GM19099 (cell line): ENCODE measurements around the gene DAPK1.

Source experiments
- POLR2A ChIP-seq: IDR thresholded peaks from 3 replicates; pipeline ENCODE4 v1.6.1; 2011; ENCODE audit warnings: low read depth; ENCODE audit not compliant: insufficient read length; ENCODE audit errors: extremely low read depth

The DAPK1 gene

DNA sequence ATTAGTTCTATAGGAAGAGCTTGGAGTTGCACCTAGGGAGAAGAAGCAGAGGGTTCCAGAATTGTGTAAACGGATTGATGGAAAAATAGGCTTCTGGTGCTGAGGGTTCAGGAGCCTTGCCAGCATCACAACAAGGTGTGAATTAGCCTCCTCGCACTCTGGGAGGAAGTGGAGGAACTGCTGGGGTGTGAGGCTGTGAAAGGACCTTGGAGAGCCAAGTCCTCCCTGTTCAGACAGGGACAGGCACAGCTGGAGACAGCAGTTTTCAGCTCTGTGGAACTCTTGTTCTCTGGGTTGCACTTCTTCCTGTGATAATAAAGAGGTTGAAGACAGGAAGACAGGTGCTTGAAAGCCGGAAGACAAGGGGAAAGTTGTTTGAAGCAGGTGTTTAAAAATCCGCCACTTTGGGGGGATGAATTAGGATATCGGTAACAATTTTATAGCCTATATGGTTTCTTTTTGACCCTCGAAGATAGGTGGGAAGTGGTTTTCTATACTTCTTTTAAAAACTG is 22.6 kb downstream of the DAPK1 start:
- TF ChIP-seq POLR2A, result no peak

DNA sequence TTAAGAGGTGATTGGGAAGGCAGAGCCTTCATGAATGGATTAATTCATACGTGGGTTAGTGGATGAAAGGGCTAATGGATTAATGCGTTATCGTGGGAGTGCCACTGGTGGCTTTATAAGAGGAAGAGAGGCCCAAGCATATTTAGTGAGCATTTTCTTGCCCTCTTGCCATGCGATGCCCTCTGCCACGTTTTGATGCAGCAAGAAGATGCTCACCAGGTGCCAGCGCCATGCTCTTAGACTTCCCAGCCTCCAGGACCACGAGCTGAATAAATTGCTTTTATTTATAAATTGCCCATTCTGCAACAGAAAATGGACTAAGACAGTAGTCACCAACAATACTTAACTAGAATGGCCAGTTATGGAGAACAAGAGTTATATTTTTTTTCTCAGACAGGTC is 24.2 kb downstream of the DAPK1 start:
- TF ChIP-seq POLR2A, result no peak

DNA sequence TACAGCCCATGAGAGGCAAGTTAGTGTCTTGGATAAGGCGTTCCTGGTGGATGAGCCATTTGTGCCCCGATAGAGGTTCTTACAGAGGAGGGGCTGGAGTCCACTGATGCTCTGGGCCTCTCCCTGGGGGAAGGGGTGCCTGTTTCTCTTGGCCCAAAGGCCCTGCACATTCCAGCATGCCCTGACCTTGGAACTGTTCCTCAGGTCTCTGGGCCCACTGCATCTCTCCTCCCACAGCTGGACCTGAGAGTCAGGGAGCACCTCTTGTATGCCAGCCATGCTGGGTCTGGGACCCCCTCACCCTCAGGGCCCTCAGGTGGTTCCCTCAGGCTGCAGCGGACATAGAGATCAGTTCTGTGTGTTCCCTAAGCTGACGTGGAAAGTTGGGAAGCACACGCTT is 26.4 kb downstream of the DAPK1 start:
- no peak for TF ChIP-seq POLR2A

DNA sequence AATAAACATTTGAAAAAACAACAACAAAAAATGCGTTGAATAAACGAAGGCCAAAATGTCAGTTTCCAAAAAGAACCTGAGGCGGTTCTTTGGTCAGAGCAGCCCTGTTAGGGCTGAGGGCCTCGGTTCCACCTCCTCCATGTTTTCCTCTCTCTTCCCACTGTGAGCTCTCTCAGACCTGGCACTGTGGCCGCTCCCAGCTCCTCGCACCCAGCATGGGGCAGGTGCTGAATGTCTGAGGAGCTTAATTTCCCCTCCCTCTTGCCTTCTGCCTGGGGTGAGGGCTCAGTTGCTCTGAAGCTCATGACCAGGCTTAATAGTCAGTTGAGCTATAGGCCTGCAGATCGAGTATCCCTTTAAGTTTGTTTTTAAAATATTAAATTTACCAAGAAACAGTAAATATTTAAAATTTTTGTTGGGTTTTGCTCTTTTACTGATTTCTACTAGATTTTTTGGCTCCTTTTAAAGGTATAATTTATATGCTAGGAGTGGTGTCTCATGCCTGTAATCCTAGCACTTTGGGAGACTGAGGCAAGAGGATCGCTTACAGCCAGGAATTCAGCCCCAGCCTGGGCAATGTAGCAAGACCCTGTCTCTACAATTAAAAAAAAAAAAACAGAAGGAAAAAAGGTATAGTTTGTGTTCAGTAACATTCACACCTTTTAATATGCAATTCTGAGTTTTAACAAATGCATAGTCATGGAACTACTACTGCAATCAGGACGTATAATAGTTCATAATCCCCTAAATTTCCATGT is 28.1 kb downstream of the DAPK1 start:
- TF ChIP-seq POLR2A, result no peak

DNA sequence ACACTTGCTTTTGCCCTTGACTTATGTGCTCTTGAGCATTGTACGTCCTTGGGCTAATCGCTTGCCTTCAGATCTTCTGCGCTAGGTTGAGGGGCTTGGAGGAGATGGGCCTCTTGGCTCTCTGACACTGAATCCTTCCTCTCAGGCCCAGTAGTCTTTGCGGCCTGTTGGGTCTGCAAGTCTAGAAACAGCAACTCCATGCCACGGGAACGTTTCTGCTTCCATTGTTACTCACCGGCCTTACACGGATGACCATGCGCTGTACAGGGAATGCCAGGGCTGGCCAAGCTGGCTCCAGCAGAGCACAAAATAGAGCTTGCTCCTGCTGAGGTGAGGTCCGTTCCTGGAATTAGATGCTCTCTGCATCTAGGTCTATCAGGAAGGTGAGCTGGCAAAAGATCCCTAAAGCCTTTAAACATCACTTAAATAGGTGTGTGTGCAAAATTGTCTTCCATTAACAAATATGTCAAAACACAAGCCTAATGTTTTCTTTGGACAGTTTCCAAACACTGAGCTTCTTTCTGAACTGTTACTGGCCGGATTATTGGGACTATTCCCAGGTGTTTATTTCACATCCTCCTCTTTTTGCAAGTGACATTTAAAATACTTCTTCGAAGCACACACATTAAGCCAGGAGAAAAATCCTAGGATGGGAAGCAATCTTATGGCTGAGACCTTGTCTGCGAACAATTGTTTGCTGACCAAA is 29.7 kb downstream of the DAPK1 start:
- TF ChIP-seq POLR2A, result no peak

DNA sequence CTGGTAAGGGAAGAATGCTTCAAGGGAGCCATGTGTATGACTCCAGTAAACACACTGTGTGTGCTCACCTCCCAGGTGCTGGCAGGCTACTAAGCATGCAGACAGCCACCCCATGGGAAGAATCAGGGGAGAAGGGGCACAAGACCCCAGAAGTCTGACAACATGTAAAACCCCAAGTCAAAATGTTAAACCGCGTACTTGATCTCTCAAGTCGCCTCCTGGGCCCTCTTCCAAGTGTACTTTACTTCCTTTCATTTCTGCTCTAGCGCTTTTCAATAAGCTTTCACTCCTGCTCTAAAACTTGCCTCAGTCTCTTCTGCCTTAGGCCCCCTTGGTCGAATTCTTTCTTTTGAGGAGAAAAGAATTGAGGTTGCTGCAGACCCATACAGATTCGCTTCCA is 31.3 kb downstream of the DAPK1 start:
- TF ChIP-seq POLR2A, result no peak

DNA sequence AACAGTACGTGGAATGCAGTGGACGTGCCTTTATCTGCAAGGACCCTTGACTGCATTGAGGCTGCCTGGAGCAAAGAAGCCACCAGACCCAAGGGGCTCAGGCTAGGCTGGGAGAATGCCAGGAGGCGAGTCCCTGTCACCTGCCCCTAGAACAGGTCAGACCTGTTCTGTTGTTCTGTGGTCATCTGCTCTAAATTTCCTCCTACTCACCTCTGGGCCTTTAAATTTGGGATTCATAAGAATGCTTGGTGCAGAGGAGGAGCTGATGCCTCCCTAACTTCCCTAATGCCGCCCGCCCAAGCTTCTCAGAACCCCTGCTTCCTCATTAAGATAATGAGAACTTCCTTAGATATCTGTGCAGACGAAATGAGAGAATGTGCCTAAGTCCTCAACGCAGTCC is 32.0 kb downstream of the DAPK1 start:
- no peak for TF ChIP-seq POLR2A

DNA sequence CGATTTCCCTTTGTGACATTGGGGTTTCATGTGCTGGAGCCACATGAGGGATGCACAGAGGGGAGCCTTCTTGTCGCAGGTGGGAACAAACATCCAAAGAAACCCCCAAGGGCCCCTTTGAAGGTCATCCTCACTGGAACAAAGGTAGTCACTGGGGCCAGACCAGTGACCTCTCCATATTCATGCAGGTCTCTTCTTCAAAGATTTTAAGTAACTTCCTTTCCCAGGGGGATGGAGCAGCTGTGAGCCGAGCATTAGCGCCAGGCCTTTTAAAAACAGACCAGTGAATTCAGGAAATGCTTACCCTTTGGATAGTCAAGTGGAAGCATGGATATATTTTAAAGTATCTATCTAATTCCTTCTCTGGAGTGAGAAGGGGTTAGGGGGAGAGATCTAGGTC is 33.0 kb downstream of the DAPK1 start:
- no peak for TF ChIP-seq POLR2A

DNA sequence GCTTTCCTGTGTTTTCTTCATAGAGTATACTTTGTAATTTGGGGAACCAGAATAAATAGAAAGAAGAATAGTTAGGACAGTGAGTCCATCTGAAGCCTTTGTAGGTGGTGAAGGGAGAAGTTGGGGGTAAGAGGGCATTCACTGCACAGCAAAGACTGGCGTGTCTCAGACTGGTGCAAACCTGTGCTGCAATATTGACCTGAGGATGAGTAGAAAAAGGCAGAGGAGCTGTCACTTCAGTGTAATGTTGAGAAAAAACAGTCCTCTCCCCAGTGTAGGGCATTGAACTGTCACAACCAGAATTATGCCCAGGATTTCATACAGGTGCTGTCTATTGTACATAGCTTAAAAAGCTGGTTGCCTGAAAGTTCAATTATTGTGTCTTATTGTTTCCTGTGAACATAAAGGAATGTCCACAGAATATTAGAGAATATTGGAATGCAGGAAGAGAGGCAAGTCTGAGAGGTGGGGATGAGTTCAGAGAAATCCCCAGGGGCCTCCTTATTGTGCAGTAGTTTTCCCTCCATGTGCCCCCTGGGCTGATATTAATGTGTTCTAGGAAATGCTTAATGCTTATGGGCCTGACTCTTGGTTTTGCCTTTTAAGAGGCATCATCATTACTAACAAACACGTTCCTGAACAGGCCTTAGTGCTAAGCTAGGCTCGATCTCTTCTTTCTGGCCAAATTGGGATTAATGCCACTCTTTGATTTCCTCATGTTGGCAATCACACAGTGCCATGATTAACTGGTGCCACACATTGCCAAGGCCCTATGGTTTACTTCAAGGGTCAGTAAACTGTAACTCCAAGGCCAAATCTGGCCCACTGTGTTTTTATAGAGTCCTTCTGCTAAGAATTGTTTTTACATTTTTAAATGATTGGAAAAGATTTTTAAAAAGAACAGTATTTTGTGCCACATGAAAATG is 34.0 kb downstream of the DAPK1 start:
- no peak for TF ChIP-seq POLR2A

DNA sequence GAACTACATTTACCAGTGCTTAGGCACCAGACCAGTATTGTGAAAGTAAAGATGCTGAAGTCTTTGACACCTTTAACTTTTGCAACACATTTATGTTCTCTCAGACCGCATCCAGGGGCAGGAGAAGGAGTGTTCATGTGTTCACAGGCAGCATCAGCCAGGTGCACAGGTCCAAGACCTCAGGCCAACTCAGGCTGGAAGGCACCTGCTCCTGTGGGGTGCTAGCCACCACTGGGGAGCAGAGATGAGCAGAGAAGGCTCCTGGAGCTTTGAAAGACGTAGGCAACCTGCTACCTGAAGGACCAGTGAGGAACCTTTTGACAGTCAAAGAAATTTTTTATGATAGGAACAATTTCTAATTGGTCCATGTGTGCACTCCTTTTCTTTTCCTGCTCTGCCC is 35.6 kb downstream of the DAPK1 start:
- TF ChIP-seq POLR2A, result no peak

DNA sequence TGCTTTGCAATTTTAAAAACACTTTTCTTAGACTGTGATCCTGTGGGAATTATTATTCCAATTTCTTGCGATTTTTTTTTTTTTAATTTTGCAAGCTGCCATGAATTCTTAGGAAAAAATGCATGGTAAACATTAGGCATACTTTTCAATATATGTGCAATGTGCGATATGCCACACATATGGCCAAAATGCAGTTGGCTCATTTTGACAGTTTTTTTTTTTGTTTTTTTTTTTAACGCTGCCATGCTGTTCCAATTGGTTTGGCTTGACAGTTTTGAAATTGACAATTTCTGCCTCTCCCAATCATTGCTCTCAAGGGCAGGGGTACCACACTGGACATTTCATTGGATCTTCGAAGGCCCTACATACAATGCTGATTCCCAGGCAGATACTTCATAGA is 36.4 kb downstream of the DAPK1 start:
- no peak for TF ChIP-seq POLR2A

DNA sequence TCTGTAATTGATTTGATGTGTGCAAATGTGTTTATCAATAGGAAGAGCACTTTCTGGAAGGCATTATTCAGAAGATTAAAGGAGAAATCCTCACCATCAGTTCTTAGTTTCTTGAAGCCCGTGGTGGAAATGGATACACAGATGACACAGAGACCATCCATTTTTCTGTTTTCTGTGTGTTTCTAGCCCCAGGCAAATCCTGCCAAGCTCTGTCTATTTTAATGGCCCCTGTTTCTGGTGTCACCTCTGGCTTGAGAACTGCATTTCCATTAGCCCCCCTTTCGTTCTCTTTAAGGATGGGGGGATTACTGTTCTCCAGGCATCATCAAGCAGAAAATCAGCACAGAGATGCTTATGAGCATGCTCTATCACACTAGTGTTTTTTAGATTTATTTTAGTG is 37.3 kb downstream of the DAPK1 start:
- TF ChIP-seq POLR2A, result no peak

DNA sequence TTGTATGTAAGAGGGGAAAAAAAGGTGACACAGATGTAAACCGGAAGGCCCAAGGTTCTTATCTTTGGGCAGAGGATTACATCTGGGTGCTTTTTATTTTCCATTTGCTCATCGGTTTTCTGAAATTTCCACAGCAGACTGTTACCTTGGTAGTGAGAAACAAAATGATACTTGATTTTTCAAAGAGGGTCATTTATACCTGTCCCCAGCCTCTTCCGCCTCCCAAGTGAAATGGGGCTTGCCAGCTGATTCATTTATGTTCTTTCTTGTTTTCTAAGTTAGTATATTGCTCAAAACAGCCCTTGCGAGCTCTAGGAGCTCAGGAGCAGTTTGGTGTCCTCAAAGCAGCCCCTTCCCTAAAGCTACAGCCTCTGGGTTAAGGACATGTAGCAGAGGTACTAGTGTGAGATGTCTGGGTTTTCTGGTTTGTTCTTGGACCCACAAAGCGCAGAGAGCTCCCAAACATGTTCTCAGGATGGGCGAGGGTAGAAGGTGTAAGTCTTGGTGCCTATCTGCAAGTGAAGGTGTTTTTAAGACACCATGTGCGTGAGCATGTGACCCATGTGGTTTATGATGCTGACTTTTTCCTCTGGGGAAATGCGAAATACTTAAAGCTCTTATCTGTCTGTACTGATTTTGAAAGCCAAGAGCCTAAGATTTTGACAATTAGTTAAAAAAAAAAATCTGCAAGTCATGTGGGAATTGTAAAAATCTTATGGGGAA is 38.3 kb downstream of the DAPK1 start:
- peak; percentile 52 for TF ChIP-seq POLR2A

DNA sequence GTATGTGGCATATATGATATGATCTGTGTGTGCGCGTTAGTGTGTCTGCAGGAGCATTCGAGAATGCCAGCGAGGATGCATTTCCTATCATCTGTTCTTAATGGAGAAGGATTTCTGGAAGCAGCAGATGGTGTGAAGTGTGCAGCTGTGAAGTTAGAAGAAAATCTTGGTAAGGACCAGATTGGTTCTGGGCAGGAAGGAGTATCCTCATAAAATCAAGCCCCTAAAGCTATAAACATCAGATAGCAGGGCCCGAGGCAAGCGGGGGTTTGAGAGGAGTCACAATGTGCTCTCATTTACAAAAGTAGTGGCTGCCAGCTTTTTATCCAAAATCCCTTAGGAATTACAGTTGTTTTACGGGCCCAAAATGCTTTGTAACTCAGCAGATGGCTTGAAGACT is 40.0 kb downstream of the DAPK1 start:
- no peak for TF ChIP-seq POLR2A

DNA sequence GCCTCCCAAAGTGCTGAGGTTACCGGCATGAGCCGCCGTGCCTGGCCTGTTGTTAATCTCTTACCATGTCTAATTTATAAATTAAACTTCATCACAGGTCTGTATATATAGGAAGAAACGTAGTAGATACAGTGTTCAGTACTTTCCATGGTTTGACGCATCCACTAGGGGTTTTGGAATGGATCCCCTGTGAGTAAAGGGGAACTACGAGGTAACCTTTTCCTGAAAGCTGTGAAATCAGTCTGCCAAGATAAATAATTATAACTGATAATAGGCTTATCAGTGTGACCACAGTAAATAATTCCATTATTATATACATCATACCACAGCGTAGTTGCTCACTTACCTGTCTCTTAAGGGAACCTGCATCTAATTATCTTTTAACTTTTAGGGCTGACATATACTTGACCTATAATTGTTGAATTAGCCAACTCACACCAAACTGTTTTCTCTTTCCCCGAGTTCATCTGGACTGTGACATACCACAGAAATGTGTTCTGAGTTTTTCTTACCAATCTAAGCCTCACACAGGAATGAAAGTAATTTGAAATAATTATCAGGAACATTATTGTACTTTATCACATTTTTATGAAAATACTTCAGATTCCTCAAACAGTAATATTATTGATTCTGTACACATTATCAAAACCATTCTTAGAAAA is 42.9 kb downstream of the DAPK1 start:
- TF ChIP-seq POLR2A, result no peak

DNA sequence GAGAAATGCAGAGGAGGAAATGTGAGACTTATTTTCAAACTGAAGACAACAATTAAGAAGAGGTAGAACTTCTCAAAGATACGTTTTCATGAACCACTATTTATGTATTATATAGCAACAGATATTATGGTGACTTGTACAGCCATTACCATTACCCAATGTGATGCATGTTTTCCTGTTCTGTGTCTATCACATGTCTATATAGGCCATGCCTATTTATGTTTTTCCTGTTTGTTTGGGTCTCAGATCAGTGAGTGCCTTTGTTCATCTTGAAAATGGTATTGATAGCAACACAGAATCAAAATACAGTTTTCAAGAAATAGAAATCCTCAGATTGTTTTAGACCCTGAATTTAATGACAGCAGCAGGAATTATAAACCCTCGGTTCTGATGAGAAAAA is 44.0 kb downstream of the DAPK1 start:
- no peak for TF ChIP-seq POLR2A
